Midbrain (tissue), 1 donor: ENCODE results near the gene GNA12.
"Not testable (repeated sequence)": the region's sequence is repeated elsewhere in the genome, so short reads cannot be mapped to it uniquely, and the experiment has no call there.

Source experiments
- DNase-seq: peaks from one replicate; lab custom pipeline; 2025; lab: John Stamatoyannopoulos, UW

GNA12 gene

DNA sequence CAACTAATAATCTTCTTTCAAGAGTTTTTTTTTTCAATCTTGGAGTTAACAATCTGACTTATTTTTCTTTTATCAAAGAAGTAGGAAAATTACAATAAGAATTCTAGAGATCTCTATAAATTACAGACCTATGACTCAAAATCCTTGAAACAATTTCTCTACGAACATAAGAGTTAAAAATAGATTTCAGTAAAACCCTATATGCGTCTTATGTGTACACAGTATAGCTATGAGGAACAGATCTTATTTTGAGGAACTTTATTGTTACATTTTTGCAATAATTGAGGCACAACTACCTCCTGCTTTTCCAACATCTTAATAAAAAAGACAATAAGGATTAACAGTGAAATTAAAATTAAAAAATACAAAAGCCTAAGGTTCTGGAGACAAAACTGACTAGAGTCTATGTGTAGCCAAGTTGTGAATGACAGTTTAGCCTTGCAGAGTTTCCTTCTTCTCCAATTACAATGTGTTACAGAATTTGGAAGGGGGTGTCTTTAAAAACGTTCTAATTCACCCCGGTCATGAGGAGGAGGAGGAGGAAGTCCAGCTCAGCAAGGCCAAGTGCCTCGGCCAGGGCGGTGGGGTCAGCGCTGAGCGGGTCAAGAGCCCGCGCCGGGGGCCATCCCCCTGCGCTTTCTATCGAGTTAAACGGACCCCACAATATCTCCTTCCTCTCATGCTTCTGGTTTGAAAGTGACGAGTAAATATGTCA, 115.6 kb downstream of the GNA12 start:
- no peak for DNase-seq

DNA sequence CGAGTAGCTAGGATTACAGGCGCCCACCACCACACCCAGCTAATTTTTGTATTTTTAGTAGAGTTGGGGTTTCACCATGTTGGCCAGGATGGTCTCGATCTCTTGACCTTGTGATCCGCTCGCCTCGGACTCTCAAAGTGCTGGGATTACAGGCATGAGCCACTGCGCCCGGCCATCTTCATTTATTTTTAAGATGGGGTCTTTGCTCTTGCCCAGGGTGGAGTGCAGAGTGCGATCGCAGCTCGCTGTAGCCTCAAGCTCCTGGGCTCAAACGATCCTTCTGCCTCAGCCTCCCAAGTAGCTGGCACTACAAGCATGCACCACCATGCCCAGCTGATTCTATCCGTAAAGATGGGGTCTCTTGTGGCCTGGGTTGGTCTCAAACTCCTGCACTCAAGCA, 116.9 kb downstream of the GNA12 start:
- not testable (repeated sequence) for DNase-seq

DNA sequence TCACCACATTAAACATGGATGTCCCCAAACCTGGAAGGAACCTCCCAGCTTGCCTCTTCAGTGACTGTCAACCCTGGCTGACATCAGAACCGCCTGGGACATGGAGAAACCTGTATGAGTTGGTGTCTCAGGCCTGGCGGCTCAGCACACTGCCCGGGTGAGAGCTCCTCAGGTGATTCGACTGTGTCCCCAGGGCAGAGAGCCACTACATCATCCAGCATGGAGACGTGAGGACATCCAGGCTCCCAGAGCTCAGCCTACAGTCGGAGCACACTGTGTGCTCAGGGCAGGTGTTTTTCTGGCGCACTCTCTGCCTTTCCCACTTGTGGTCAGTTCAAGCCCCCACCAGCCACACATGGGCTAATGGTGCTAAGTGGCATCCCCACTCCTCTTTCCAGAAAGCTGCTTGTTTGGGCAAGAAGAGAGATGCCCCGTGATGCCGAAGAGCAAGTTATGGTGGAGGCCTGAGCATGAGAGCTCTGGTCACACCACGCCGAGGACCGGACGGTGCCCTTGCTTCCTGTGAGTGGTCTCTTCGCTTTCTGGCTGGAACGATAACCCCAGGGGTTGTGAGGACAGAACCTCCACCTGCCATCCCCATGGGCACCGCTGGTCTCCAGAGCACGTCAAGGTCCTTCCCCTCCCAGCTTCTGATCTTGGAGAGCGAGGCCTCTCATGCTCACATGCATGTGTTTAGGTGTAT, 117.6 kb downstream of the GNA12 start:
- no peak for DNase-seq

DNA sequence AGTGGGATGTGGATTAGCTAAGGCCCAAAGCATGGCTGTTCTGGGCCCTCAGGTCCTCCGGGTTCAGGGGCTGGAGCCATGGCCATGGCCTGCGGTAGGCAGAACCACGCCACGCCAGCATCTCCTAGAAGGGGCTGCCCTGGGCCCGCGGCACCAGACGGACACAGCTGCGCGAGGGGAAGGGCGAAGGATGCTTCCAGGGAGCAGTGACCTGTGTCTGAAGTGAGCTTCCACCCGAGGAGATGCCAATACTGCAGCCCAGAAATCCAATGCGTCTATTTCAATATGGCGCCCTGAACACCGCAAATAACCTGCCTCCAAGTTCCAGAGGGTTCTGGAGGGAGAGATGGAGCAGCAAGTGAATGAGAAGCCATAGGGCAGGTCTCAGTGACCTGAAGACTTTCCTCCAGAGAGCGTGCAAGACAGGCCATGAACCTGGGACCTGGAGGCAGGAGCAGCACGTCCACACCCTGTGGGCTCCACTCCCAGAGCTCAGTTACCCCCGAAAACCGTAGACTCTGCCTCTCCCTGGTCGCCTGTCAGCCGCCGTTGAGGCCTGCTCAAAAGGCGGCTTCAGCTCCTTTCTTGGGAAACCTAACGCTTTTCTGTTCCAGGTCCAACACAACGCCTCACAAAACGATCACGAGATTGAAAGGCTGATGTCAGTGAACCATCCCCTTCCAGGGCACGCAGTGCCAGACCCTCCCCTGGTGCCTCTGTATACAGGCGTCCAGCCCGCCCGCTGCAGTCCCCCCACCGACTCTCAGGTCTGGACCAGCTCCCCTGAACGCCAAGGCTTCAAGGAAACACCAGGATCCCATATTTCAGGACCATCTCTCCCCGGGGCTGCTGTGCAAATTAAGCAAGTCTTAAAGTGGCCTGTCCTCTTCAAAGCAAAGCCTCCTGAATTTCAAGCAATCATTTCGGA, 118.7 kb downstream of the GNA12 start:
- DNase-seq, result no peak

DNA sequence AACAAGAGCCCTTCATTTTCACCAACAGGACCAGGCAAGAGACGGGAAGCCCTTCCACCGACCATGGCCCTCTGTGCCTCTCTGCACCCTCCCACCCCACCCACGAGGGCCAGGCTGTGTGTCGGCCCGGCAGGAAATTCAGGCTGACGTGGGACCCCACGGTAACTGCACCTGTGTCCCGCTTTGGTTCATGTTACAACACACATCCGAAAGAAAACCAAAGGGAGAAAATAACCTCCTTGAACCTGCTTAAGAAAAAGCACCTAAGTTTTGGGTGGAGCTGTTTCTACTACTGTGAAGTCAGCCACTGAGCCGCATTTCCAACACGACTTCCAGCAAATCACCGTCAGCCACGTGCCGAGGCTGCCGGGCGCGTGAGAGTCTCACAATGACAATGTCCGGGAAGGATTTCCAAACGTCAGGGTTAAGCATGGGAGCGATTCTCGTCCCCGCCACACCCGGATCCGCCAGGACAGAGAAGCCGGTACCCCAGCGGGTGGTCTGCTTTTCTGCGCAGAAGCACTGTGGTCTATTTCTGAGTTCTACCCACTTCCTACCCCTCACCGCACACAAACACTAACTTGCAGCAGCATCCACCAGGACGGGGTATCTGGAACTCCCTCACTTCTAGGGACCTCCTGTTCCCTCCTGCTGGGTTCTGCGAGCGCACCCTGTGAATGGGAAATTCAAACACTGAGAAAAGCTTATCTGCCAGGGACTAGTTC, 119.5 kb downstream of the GNA12 start:
- DNase-seq, result no peak

DNA sequence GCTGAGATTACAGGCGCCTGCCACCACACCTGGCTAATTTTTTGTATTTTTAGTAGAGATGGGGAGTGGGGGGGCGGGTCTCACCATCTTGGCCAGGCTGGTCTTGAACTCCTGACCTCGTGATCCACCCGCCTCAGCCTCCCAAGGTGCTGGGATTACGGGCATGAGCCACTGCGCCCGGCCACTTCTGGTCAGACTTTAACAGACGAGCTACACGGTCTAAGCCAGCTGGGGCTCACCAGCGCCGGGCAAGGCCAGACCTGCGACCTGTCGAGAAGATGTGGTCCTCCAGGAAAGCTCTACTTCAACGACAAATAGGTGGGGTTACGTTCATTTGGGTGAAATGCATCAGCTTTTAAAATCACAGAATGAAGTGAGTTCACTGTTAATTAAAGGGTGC, 120.1 kb downstream of the GNA12 start:
- DNase-seq, result not testable (repeated sequence)

DNA sequence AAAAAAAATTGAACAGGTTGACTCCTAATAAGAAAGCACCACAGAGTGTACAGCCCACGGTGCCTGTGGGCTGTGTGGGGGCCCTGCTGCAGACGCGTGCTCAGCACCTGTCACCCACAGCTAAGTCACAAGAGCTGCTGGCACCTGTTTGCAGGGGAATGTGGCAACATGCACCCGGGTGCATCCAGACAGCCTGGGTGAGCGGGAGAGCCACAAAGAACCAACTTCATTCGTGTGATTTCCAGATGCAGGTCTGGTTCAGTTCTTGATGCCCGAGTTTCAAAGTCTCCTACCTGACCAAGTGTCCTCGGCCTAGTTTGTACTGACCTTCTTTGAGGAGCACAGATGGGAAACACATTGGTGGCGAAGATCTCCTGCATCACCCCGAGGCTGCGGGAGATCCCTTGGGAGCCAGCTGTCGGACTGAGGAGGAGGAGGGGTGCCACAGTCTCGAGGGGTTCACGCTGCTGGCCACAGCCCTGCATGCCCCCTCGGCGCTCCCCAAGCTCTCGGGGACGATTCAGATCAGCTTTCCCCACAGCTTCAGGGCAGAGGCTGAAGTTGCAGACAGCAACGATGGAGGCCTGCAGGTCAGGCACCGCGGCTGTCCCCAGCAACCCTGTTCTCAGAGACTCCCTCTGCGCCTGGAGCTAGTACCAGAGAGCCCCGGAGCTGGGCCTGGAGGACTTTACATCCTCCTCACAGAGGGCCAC, 120.8 kb downstream of the GNA12 start:
- no peak for DNase-seq

DNA sequence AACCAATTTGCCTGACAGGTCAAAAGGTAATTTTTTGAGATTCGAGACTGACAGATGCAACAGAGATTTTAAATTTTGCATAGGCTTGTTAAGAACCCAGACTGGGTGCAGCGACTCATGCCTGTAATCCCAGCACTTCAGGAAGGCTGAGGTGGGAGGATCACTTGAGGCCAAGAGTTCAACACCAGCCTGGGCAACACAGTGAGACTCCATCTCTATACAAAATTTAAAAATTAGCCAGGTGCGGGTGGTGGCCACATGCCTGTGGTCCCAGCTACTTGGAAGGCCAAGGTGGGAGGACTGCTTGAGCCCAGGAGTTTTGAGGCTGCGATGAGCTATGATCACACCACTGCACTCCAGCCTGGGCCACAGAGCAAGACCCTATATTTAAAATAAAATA, 121.5 kb downstream of the GNA12 start:
- no peak for DNase-seq

DNA sequence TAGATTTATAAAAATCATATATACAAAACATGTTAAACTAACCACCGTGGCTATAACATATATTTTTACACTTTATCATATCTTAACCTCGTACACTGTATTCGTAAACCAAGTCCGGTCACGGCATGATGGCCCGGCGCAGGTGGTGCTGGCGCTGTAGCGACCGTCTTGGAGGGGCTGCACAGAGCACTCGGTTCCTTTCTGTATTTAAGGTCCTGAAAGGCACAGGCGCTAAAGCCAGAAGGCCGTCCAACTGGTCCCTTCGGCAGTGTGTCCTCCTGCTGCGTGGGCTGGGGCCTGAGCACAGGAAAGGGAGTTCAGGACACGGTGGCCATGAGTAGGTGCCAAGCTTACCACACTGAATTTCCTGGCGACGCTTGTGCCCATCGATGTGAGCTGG, 122.3 kb downstream of the GNA12 start:
- no peak for DNase-seq

DNA sequence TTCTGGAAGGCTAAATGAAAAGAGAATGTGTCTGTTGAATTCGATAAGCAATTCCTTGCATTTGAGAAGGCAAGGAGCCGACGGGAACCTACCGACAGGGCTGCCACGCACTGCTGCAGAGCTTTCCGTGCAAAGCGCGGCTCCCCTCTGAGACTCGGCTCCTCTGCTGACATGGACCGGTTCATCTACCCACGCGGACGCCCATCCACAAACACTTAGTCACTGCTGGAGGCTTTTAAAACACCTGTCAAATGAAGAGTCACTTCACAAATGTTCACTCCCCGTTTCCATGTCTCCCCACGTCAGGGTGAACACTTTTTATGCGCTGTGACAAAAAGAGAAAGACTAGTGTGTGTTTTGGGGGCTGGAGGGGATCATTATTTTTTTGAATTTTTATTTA, 124.1 kb downstream of the GNA12 start:
- DNase-seq, result no peak

DNA sequence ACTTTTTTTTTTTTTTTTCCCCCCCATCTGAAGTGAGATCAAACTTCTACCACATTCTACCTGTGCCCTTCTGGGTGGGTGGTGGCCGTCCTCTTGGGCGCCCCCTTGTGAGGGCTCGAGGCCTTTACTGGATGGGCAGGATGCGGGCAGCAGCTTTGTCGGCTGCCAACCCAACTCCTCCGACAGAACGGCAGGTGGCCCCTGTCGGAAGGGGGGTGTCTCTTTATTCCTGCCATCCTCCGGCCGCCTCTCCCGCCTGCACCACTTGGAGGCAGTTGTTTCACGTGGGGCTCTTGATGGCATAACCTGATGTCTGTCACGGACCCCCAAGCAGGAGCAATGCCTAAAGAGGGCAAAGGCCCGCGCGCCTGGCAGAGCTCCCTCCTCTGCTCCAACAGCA, 125.1 kb downstream of the GNA12 start:
- peak; percentile 6 for DNase-seq

DNA sequence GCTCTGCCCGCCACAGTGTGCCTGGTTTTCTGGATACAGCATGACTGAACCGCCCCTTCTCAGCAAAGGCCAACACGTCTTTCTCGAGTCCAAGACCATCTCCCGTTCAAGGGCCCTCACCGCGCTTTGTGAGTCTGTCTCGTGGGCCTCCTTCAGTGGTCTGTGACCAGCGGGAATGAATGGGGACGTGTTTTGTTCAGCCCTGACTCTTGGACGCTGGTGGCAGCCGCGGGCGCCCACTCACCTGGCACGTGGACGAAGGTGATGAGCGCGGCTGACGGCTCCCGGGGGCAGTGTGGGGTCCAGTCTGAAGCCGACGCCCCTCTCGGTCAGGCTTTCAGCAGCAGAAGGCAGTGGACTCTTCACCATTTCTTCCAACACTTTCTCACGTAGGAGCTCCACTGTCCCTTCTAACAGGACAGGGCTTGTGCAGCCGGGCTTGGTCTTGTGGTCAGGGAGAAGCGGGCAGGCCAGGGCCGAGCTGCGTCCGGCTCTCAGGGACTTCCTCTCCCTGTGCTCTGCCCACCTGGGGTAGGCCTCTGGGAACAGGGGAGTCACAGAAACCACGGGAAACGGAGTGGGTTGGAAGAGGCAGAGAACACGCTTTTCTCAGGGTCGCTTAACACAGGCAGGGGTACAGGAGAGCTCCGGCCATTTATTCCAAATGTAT, 125.7 kb downstream of the GNA12 start:
- no peak for DNase-seq

DNA sequence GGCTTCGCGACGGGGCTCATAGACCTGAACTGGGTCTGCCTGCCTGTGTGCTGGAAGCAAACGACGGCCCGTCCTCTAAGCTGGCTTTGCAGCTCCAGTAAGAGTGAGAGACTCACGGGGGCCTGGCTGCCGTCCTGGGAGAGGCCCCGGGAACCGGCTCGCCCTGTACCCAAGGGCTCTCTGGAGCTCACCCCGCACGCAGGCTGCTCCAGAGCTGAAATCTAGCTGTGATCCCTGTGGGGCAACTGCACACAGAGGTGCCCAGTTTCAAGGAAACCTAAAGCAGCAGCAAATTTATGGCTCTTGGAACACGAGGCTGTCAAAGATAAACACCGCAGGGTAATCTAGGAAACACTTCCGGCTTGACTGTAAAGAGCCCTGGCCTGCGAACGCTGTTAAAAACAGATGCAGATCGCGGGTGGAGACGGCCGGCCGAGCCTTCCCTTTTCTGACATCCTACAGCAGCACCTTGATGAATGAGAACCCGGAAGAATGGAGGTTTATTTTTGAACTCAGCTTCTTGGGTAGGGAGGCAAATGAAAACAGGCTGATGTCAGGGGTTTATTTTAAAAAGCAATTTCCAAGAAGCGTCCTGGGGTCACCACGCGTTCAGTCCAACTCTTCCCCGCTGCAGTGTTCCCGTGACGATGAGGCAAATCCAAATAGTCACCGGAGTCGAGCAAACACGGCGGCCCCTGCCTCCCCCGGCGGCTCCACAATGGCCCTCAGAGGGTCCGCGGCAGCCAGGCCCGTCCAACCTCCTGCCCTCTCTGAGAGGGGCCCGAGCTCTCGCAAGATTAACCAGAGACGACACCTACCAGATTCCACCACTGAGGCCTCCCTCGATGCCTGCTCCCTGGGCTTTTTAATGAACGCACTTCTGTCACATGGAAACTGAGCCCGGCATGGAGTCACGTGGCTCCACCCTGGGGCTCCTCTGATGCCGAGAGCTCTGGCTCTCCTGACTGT, 126.5 kb downstream of the GNA12 start:
- no peak for DNase-seq

DNA sequence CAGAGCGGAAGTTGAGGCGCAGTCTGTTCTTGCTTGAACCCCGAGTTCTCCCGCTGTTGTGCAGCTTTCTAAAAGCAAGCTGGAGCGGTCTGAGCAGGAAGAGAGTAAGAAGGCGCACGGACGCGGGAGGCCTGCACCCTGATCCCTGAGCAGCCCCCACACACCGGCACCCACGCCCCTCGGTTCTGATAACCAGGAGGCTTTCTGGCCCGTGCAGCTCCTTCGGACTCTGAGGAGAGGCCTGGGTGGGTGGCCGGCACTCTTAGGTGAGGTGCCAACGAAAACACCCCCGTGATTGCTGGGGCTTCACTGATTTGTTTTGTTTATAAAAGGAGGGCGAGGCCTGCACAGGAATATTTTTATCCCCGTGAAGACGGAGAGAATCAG, 127.2 kb downstream of the GNA12 start:
- DNase-seq, result no peak

DNA sequence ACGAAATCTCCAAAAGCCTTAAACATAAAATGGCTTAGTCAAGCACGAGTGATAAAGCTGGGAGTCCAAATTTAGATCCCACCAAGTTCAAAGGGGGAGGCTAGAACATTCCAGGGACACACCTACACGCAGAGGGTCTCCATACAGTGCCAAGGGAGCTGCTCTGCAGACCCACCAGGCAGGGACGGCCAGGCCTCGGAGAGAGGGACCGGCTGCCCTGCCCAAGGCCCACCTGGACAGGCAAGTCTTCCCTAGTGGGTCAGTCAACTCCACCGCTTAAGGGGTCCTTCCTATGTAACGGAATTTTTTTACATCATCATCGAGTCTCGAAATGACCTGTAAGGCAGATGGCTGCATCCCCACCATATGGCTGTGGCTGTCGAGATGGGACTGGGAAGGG, 127.6 kb downstream of the GNA12 start:
- no peak for DNase-seq

DNA sequence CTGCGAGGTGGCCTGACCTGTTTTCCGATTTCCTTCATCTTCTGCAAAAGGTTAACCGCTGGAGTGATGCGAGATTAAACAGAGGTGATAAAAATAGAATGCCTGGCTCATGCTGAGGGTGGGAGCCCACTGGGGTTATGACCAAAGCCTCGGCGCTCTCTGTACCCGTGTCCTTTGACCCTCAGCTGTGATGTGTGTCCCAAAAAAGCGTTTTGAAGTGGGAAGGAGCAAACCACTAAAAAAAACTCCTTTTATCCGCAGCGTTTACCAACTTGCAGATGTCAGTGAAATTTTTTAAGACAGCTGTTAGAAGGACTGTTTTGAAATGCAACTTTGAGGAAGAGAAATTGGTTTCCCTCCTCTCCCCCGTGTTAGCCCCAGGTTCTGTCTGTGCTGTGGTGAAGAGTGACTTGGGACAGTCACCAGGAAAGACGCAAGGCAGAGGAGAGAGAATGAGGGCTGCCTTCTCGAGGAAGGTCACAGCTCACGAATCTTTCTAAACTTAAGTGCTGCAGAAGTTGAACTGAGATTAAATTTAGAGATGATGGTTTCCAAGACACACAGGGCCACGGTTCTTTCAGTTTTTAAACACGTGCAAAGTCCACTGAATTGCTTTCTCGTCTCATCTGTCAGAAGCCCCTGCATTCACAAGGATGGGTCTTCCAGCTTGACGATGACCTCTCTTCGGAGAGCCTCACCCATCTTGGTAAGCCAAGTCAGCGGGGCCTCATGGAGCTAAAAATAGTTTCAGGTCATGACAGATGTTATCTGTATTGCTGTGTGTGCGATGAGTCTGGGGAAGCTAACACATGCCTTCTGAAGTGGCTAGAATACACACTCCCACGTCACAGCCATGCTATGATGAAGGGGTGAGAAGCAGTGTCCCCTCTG, 128.5 kb downstream of the GNA12 start:
- DNase-seq, result no peak

DNA sequence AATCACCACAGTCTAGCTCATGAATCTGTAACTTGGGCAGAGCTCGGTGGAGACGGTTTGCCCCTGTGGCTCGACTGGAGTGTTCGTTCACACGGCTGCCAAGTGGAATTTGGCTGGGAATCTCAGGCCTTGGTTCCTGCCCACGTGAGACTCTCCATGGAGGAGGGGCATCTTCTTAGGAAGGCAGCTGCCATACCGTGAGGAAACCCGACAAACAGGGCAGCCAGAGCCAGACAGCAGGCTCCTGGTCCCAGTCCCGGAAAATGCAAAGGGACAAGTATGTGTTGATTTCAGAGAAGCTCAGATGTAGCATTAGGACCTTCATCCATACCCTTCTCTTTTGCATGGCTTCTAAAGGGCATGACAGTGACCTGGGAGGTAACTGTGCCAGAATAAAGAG, 129.5 kb downstream of the GNA12 start:
- no peak for DNase-seq

DNA sequence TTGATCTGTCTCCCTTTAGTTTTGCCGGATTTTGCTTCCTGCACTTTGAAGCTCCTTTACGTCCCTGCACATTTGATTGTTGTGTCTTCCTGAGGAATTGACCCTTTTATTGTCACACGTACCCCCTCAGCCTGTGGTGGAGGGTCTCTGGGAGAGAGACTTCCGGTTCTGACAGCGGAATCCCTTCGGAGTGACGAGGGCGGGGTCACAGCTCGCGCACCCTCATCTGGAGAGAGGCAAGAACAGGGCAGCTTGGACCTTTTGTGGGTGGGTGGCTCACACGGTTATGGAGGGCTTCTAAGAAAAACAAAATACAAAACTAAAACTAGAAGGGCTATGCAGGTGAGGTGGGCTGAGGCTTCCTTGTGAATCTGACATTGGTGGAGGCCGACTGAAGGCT, 130.1 kb downstream of the GNA12 start:
- DNase-seq, result no peak

DNA sequence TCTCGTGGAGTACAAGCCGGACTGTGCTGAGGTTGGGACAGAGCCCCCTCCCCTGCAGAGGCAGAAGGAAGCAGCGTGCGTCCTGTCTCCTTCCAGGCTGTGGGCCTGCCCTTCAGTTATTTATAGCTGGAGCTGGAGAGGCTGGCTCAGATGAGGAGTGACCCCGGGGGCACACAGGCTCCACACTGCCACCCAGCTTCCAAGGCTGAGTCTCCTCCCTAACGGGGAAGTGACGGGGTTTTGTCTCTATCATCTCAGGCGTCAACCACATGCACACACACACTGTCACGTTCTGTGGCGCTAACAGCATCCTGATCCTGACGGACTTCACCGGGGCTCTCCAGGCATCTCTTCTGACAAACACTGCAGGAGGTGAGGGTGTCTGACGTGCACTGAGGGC, 130.7 kb downstream of the GNA12 start:
- DNase-seq, result no peak
